Epithelial cell of umbilical artery (primary cell): ENCODE results near the gene CLN3. TPM values are rescaled to one million over a fixed set of nuclear protein-coding genes. Genes with fewer than 3 reads are reported as not detected.

Experiments
- total RNA-seq: library from RNA; depleted of rRNA; stranded (reverse); fragments of >200 nt; gene quantifications from 2 replicates; pipeline ENCODE4 v1.2.3, GENCODE V29; 2014

The CLN3 gene
- total RNA-seq = 10.4 and 14.9 TPM in 2 replicates

GRCh38 chr16:28491970-28492474 lies at the start of gene CLN3:
CLN3 (minus strand) TSS chr16:28492074; CDS start chr16:28491759, 315 bp downstream.

GRCh38 chr16:28538733-28539596 lies 47.1 kb upstream of the CLN3 start, which contains the start of gene NUPR1:
NUPR1 (minus strand) TSS chr16:28538974; CDS start chr16:28538907, 67 bp downstream.

GRCh38 chr16:28494121-28494851 lies 2.4 kb upstream of the CLN3 start, which contains the start of gene APOBR:
APOBR (plus strand) TSS chr16:28494643; CDS start chr16:28494682, 39 bp downstream.

Other genes starting within 250 kb of the CLN3 start
- 0.15 and 0.32 TPM in 2 replicates for gene SBK1, start 199.5 kb downstream of the CLN3 start, total RNA-seq
- not detected in 2 replicates for gene NPIPB6, start 128.6 kb downstream of the CLN3 start, total RNA-seq
- 90.1 and 209 TPM in 2 replicates for gene EIF3CL, start 88.2 kb downstream of the CLN3 start, total RNA-seq
- 0.15 TPM in 1 of 2 replicates, not detected in the other for gene NPIPB7, start 19.7 kb downstream of the CLN3 start, total RNA-seq
- gene APOBR, start 2.6 kb upstream of the CLN3 start, total RNA-seq = not detected in 2 replicates
- not detected in 2 replicates for gene IL27, start 14.8 kb upstream of the CLN3 start, total RNA-seq
- under 0.01 and 1.1 TPM in 2 replicates for gene NUPR1, start 46.9 kb upstream of the CLN3 start, total RNA-seq
- gene SGF29, start 61.8 kb upstream of the CLN3 start, total RNA-seq = 7.1 TPM in 2 replicates
- gene SULT1A2, start 105.0 kb upstream of the CLN3 start, total RNA-seq = under 0.01 TPM in 1 of 2 replicates, not detected in the other
- gene SULT1A1, start 118.0 kb upstream of the CLN3 start, total RNA-seq = 0.32 and 14.1 TPM in 2 replicates
- not detected in 2 replicates for gene NPIPB8, start 146.0 kb upstream of the CLN3 start, total RNA-seq
- 125 and 219 TPM in 2 replicates for gene EIF3C, start 219.4 kb upstream of the CLN3 start, total RNA-seq